Hepatocyte (in vitro differentiated cells): ENCODE results near the gene TMEM185B.

Experiments used
- EZH2 ChIP-seq: fragments of 200-600 bp; sonication (generic); IDR thresholded peaks from 2 replicates; pipeline ENCODE4 v1.6.1; 2016; ENCODE audit warnings: antibody characterized with exemption, mild to moderate bottlenecking, borderline replicate concordance
- EZH2phosphoT487 ChIP-seq: fragments of 200-600 bp; sonication (generic); IDR thresholded peaks from one replicate; pipeline ENCODE4 v1.6.1; 2018; ENCODE audit warnings: antibody characterized with exemption, mild to moderate bottlenecking, low read depth, moderate library complexity; ENCODE audit not compliant: unreplicated experiment, severe bottlenecking
- TF ChIP-seq, protein P1 (sequence below): fragments of 200-600 bp; sonication (generic); IDR thresholded peaks from 2 replicates; pipeline ENCODE4 v1.5.1; 2016; ENCODE audit warnings: antibody characterized with exemption, mild to moderate bottlenecking; ENCODE audit not compliant: poor library complexity

GRCh38 chr2:120254178-120254577 lies 31.0 kb upstream of the TMEM185B start:
- TF ChIP-seq, protein P1, sequence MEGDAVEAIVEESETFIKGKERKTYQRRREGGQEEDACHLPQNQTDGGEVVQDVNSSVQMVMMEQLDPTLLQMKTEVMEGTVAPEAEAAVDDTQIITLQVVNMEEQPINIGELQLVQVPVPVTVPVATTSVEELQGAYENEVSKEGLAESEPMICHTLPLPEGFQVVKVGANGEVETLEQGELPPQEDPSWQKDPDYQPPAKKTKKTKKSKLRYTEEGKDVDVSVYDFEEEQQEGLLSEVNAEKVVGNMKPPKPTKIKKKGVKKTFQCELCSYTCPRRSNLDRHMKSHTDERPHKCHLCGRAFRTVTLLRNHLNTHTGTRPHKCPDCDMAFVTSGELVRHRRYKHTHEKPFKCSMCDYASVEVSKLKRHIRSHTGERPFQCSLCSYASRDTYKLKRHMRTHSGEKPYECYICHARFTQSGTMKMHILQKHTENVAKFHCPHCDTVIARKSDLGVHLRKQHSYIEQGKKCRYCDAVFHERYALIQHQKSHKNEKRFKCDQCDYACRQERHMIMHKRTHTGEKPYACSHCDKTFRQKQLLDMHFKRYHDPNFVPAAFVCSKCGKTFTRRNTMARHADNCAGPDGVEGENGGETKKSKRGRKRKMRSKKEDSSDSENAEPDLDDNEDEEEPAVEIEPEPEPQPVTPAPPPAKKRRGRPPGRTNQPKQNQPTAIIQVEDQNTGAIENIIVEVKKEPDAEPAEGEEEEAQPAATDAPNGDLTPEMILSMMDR: no peak
- TF ChIP-seq EZH2: no peak
- TF ChIP-seq EZH2phosphoT487: no peak
